ENCODE results near the gene ATG101.

DNA sequence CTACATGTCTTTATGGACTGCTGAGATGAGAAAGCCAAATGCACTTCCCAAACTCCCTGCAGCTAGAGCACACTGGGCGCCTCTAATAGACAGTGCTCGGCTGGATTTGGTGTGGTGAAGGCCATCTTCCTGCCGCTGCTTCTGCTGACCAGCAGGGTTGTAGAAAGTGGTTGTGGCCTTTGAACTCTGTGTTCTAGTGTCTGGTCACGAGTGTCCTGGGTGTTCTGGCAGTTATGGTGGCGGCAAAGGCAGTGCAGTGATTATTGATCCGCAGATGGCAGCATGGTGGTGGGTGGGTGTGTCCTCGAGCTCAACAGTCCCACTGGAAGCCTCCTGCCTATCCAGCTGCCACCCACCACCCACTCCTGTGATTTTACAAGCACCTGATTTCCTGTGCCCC lies 53.1 kb downstream of the ATG101 start:
- TF ChIP-seq POLR2AphosphoS5 (IDR thresholded peaks at IDR 0.05): no peak
- TF ChIP-seq, protein P1, sequence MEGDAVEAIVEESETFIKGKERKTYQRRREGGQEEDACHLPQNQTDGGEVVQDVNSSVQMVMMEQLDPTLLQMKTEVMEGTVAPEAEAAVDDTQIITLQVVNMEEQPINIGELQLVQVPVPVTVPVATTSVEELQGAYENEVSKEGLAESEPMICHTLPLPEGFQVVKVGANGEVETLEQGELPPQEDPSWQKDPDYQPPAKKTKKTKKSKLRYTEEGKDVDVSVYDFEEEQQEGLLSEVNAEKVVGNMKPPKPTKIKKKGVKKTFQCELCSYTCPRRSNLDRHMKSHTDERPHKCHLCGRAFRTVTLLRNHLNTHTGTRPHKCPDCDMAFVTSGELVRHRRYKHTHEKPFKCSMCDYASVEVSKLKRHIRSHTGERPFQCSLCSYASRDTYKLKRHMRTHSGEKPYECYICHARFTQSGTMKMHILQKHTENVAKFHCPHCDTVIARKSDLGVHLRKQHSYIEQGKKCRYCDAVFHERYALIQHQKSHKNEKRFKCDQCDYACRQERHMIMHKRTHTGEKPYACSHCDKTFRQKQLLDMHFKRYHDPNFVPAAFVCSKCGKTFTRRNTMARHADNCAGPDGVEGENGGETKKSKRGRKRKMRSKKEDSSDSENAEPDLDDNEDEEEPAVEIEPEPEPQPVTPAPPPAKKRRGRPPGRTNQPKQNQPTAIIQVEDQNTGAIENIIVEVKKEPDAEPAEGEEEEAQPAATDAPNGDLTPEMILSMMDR (IDR thresholded peaks at IDR 0.05): no peak

All from esophagus muscularis mucosa (tissue), 3 donors.